Activated CD4-positive, alpha-beta memory T cell treated with anti-CD3 and anti-CD28 coated beads for 36 hours (primary cell): ENCODE measurements around the gene NAPSA. TPM values are rescaled to one million over a fixed set of nuclear protein-coding genes. Genes with fewer than 3 reads are reported as not detected.
"Not testable (repeated sequence)": the region's sequence is repeated elsewhere in the genome, so short reads cannot be mapped to it uniquely, and the experiment has no call there.

Source experiments
- CTCF ChIA-PET: fragments of 350-600 bp; sonication (Branson Sonifier 250); formaldehyde crosslinking; loops from one replicate; lab custom pipeline; 2021; ENCODE audit warnings: antibody characterized with exemption, inconsistent platforms; lab: Charles Lee
- POLR2A ChIA-PET: fragments of 350-600 bp; sonication (Branson Sonifier 250); formaldehyde crosslinking; loops from one replicate; lab custom pipeline; 2021; ENCODE audit warnings: antibody characterized with exemption; lab: Charles Lee
- DNase-seq: peaks from one replicate; pipeline ENCODE4 v3.0.0-alpha.2; 2020
- H3K27ac Mint-ChIP-seq: one replicate; pipeline ENCODE4 v1.8.0; 2021; ENCODE audit warnings: mixed read lengths
- H3K27me3 Mint-ChIP-seq: one replicate; pipeline ENCODE4 v1.8.0; 2021; ENCODE audit warnings: mixed read lengths
- H3K36me3 Mint-ChIP-seq: one replicate; pipeline ENCODE4 v1.8.0; 2021; ENCODE audit warnings: mixed read lengths
- H3K4me1 Mint-ChIP-seq: one replicate; pipeline ENCODE4 v1.8.0; 2021; ENCODE audit warnings: low read depth, mixed read lengths
- H3K4me3 Mint-ChIP-seq: one replicate; pipeline ENCODE4 v1.8.0; 2021; ENCODE audit warnings: mild to moderate bottlenecking, mixed read lengths
- H3K9me3 Mint-ChIP-seq: one replicate; pipeline ENCODE4 v1.8.0; 2021; ENCODE audit warnings: mixed read lengths
- intact Hi-C: fragments of 100-400 bp; cut with micrococcal nuclease; formaldehyde crosslinking; loops from one replicate; pipeline ENCODE4 v1.15.1; 2023
- total RNA-seq, 2 experiments: library from RNA; stranded (reverse); gene quantifications; one replicate each; pipeline ENCODE4 v1.2.3, GENCODE V29; 2021

The NAPSA gene
- total RNA-seq, 2 experiments from 2014 or later: 88.8 to 99.8 TPM

GRCh38 chr19:50356691-50357177 is 8.7 kb downstream of the NAPSA start:
- Mint-ChIP-seq H3K27ac (peak overlapping the region; percentile 93), H3K4me1 (peaks cover 46% of the 10 kb centered on the region), H3K36me3 (peaks cover 33% of the 10 kb centered on the region), H3K27me3 (no peaks in the 10 kb centered on the region), H3K4me3 (peak overlapping the region; percentile 81), H3K9me3 (no peaks in the 10 kb centered on the region)
- ChIA-PET CTCF (interaction anchor here (0.6 to 2.8 kb wide), 34 partner anchors 10 to 565 kb away, joined by 3 to 60 read pairs (median 5); partner anchors contain the start of genes JOSD2, KCNC3, NAPSA and NR1H2), POLR2A (interaction anchor here (1.0 to 2.7 kb wide), 7 partner anchors 12 to 120 kb away, joined by 3 to 12 read pairs (median 5); partner anchors contain the start of genes GARIN5A, NR1H2 and POLD1)
- intact Hi-C loops: loop anchor here (1.0 to 5.0 kb wide), 6 partner anchors 12 to 426 kb away; partner anchors contain the start of gene NR1H2
- no peak for DNase-seq

GRCh38 chr19:50353487-50353880 is 12.0 kb downstream of the NAPSA start:
- DNase-seq, H3K36me3 Mint-ChIP-seq, H3K27ac Mint-ChIP-seq, H3K4me3 Mint-ChIP-seq, H3K27me3 Mint-ChIP-seq, POLR2A ChIA-PET, intact Hi-C loops, H3K9me3 Mint-ChIP-seq: not testable (repeated sequence)
- peaks cover 21% of the 10 kb centered on the region for H3K4me1 Mint-ChIP-seq
- CTCF ChIA-PET: interaction anchor here (0.6 to 0.7 kb wide), 2 partner anchors 114 to 773 kb away, joined by 3 to 4 read pairs; partner anchors contain the start of gene NOSIP

GRCh38 chr19:50352242-50352641 is 13.2 kb downstream of the NAPSA start:
- intact Hi-C loops: no loop called here
- H3K9me3 Mint-ChIP-seq: no peaks in the 10 kb centered on the region
- no peak for DNase-seq
- ChIA-PET POLR2A (interaction anchor here (0.6 to 1.3 kb wide), 2 partner anchors 23 to 33 kb away, joined by 3 read pairs; partner anchors contain the start of gene KCNC3), CTCF (interaction anchor here (0.7 to 1.0 kb wide), 4 partner anchors 12 to 127 kb away, joined by 3 read pairs; no protein-coding TSS in a partner anchor)
- no peak overlapping the region for H3K27ac Mint-ChIP-seq
- no peak overlapping the region for H3K4me3 Mint-ChIP-seq
- no peaks in the 10 kb centered on the region for H3K27me3 Mint-ChIP-seq
- no peaks in the 10 kb centered on the region for H3K36me3 Mint-ChIP-seq
- H3K4me1 Mint-ChIP-seq: peaks cover 24% of the 10 kb centered on the region

GRCh38 chr19:50349277-50350057 is 16.0 kb downstream of the NAPSA start:
- intact Hi-C loops: no loop called here
- peaks cover 6% of the 10 kb centered on the region for H3K9me3 Mint-ChIP-seq
- H3K27ac Mint-ChIP-seq: no peak overlapping the region
- H3K36me3 Mint-ChIP-seq: peaks cover 9% of the 10 kb centered on the region
- CTCF ChIA-PET: interaction anchor here (1.1 kb wide), 1 partner anchor 21 kb away, joined by 3 read pairs; the partner anchor contains the start of gene KCNC3
- POLR2A ChIA-PET: no interaction called here
- no peak overlapping the region for H3K4me3 Mint-ChIP-seq
- peaks cover 39% of the 10 kb centered on the region for H3K4me1 Mint-ChIP-seq
- DNase-seq: no peak
- no peaks in the 10 kb centered on the region for H3K27me3 Mint-ChIP-seq

- intact Hi-C loops: loop anchor here (1.0 kb wide), 2 partner anchors 16 to 18 kb away; partner anchors contain the start of gene KCNC3
- ChIA-PET POLR2A (interaction anchor here (0.8 to 1.3 kb wide), 2 partner anchors 11 to 13 kb away, joined by 3 read pairs; no protein-coding TSS in a partner anchor), CTCF (interaction anchor here (0.7 to 2.7 kb wide), 6 partner anchors 10 to 21 kb away, joined by 3 to 10 read pairs (median 5); partner anchors contain the start of gene KCNC3)
- not testable (repeated sequence) for H3K27me3 Mint-ChIP-seq, H3K9me3 Mint-ChIP-seq
- DNase-seq: peak; percentile 78
- Mint-ChIP-seq H3K4me3 (peak overlapping the region; percentile 55), H3K4me1 (peaks cover 45% of the 10 kb centered on the region), H3K27ac (peak overlapping the region; percentile 96), H3K36me3 (peaks cover 15% of the 10 kb centered on the region)
These were observed 18.3 kb downstream of the NAPSA start for GRCh38 chr19:50347089-50347581.

GRCh38 chr19:50344661-50345318 is 20.6 kb downstream of the NAPSA start:
- Mint-ChIP-seq H3K36me3 (peaks cover 17% of the 10 kb centered on the region), H3K4me1 (peaks cover 50% of the 10 kb centered on the region), H3K9me3 (peaks cover 6% of the 10 kb centered on the region), H3K27me3 (no peaks in the 10 kb centered on the region), H3K4me3 (peak overlapping the region; percentile 65), H3K27ac (peak overlapping the region; percentile 70)
- intact Hi-C loops: no loop called here
- CTCF ChIA-PET: interaction anchor here (1.5 kb wide), 1 partner anchor 13 kb away, joined by 6 read pairs; no protein-coding TSS in a partner anchor
- DNase-seq: no peak
- POLR2A ChIA-PET: no interaction called here

GRCh38 chr19:50341091-50341564 is 24.3 kb downstream of the NAPSA start:
- intact Hi-C loops: no loop called here
- Mint-ChIP-seq H3K9me3 (peaks cover 5% of the 10 kb centered on the region), H3K4me1 (peaks cover 20% of the 10 kb centered on the region), H3K36me3 (peaks cover 23% of the 10 kb centered on the region), H3K27ac (no peak overlapping the region), H3K27me3 (no peaks in the 10 kb centered on the region), H3K4me3 (no peak overlapping the region)
- ChIA-PET POLR2A (no interaction called here), CTCF (interaction anchor here (0.6 to 2.5 kb wide), 2 partner anchors 13 to 1013 kb away, joined by 4 to 7 read pairs; partner anchors contain the start of gene KCNC3)
- DNase-seq: peak; percentile 26

- Mint-ChIP-seq H3K4me3 (no peak overlapping the region), H3K27me3 (no peaks in the 10 kb centered on the region), H3K4me1 (peaks cover 24% of the 10 kb centered on the region), H3K36me3 (peaks cover 26% of the 10 kb centered on the region), H3K27ac (no peak overlapping the region), H3K9me3 (peaks cover 4% of the 10 kb centered on the region)
- CTCF ChIA-PET: interaction anchor here (0.5 to 2.5 kb wide), 2 partner anchors 12 to 214 kb away, joined by 4 to 7 read pairs; partner anchors contain the start of gene KCNC3
- POLR2A ChIA-PET: no interaction called here
- DNase-seq: no peak
- intact Hi-C loops: no loop called here
These were observed 25.1 kb downstream of the NAPSA start for GRCh38 chr19:50340331-50340730.

- CTCF ChIA-PET: interaction anchor here (0.8 to 1.7 kb wide), 2 partner anchors 10 to 20 kb away, joined by 3 to 4 read pairs; no protein-coding TSS in a partner anchor
- H3K27ac Mint-ChIP-seq, H3K9me3 Mint-ChIP-seq, POLR2A ChIA-PET, H3K4me3 Mint-ChIP-seq, DNase-seq: not testable (repeated sequence)
- peaks cover 42% of the 10 kb centered on the region for H3K4me1 Mint-ChIP-seq
- H3K36me3 Mint-ChIP-seq: peaks cover 22% of the 10 kb centered on the region
- intact Hi-C loops: loop anchor here (10.0 kb wide), 1 partner anchor 468 kb away; no protein-coding TSS in a partner anchor
- peaks cover 17% of the 10 kb centered on the region for H3K27me3 Mint-ChIP-seq
These were observed 28.4 kb downstream of the NAPSA start for GRCh38 chr19:50337031-50337430.

GRCh38 chr19:50334741-50335421 is 30.6 kb downstream of the NAPSA start:
- POLR2A ChIA-PET: interaction anchor here (0.9 to 1.1 kb wide), 3 partner anchors 12 to 126 kb away, joined by 3 read pairs; no protein-coding TSS in a partner anchor
- H3K4me3 Mint-ChIP-seq: peak overlapping the region; percentile 5
- H3K4me1 Mint-ChIP-seq: peaks cover 53% of the 10 kb centered on the region
- peaks cover 22% of the 10 kb centered on the region for H3K36me3 Mint-ChIP-seq
- no peak for DNase-seq
- H3K27ac Mint-ChIP-seq: peak overlapping the region; percentile 71
- no peaks in the 10 kb centered on the region for H3K9me3 Mint-ChIP-seq
- H3K27me3 Mint-ChIP-seq: peaks cover 29% of the 10 kb centered on the region
- CTCF ChIA-PET: interaction anchor here (0.6 to 2.0 kb wide), 6 partner anchors 12 to 390 kb away, joined by 3 to 11 read pairs (median 4); no protein-coding TSS in a partner anchor
- intact Hi-C loops: loop anchor here (10.0 kb wide), 1 partner anchor 470 kb away; no protein-coding TSS in a partner anchor
